ENCODE data around the gene NUBP2.

Gene NUBP2, protein sequence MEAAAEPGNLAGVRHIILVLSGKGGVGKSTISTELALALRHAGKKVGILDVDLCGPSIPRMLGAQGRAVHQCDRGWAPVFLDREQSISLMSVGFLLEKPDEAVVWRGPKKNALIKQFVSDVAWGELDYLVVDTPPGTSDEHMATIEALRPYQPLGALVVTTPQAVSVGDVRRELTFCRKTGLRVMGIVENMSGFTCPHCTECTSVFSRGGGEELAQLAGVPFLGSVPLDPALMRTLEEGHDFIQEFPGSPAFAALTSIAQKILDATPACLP

DNA sequence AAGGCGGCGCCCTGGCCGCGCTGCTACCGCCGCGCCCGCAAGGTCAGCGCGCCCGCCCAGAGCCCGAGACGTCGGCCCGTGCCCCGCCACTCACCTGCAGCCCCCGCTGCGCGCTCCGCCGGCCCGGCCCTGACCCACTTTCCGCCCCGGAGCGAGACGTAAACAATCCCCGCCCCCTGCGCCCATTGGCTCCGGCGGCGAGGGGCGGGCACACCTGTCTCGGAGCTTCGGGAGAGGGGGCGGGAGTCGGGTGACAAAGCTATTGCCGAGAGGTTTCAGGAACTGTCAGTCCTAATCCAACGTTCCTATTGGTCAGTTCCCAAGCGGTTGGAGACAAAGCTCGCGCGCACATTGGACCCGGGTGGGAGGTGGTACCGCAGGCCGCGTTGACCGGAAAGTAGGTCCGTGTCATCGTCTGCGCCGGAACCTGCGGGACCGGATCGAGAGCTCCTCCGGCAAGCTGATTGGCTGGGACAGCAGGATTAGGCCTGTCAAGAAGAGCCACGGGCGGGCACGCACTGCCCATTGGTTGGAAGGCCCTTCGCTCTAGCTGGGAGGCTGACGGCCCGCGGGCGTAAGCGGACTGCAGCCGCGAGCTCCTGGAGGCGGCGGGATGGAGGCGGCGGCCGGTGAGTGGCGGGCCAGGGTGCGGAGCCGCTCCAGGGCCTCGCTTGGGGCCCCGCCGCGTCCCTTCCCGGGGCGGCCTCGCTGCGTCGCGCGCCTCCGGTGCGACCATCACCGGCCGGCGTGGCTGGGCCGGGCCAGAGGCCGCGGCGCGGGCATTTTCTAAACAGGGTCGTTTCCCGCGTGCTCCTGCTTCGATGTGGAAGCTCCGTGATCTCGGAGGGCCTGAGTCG is at the start of gene NUBP2, which contains the start of gene SPSB3:
Gene NUBP2 (plus strand): TSS at position 553 of the 857 bp plus-strand sequence. CDS start 61 bp downstream, at position 614.
Gene SPSB3 (minus strand): TSS at position 164 of the 857 bp plus-strand sequence. CDS start 1,088 bp downstream, outside the sequence.
- DNase-seq (ENCODE audit: low spot score) = peak; percentile 100

- no peak for DNase-seq (ENCODE audit: low spot score)
Observed at GRCh38 chr16:1734123-1734522, 48.6 kb upstream of the NUBP2 start.

GRCh38 chr16:1734816-1735215 is 47.9 kb upstream of the NUBP2 start:
- DNase-seq (ENCODE audit: low spot score) = no peak

DNA sequence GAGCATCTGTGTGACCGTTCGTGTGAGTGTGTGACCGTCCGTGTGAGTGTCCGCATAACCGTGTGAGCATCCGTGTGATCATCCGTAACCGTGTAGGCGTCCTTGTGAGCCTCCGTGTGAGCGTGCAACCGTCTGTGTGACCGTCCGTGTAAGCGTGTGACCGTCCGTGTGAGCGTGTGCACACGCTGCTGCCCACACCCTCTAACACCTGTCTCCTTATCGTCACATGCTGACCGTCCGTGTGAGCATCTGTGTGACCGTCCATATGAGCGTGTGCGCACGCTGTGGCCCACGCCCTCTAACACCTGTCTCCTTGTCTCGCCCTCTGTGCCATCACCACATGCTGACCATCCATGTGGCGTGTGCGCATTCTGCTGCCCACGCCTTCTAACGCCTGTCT is 42.5 kb upstream of the NUBP2 start:
- DNase-seq (ENCODE audit: low spot score) = no peak

GRCh38 chr16:1740781-1741490 is 41.8 kb upstream of the NUBP2 start:
- no peak for DNase-seq (ENCODE audit: low spot score)

DNA sequence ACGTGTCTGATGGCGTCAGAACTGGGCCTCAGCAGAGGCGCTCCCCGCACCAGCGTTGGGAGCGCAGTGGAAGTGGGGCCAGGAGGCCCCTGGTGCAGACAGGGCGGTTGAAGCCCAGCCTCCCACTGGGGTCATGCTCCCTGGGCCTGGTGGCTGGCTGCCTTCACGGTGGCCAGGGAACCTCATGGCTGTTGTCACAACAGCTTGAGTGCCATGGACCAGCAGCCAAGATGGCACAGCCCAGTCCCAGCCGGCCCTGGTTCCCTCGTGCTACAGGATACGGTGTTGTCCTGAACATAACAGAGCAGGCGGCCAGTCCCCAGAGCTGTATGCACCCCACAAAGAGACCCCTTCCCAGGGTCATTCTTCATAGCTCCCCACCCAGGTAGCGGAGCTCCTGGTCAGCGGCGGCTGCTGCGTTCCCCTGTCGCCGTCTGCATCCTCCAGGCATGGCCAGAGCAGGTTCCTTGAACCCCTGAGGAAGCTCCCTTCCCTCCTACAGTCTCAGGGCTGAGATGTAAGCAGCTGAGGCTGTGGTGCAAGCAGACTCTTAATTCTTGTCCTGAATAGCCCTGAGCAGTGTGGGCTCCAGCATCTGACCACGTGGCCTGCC is 41.1 kb upstream of the NUBP2 start:
- DNase-seq (ENCODE audit: low spot score) = no peak

GRCh38 chr16:1743376-1744337 is 39.1 kb upstream of the NUBP2 start:
- DNase-seq (ENCODE audit: low spot score) = no peak

- DNase-seq (ENCODE audit: low spot score) = no peak
Observed at GRCh38 chr16:1744338-1744840, 38.4 kb upstream of the NUBP2 start.

- DNase-seq (ENCODE audit: low spot score) = no peak
Observed at GRCh38 chr16:1745181-1745899, 37.4 kb upstream of the NUBP2 start.

DNA sequence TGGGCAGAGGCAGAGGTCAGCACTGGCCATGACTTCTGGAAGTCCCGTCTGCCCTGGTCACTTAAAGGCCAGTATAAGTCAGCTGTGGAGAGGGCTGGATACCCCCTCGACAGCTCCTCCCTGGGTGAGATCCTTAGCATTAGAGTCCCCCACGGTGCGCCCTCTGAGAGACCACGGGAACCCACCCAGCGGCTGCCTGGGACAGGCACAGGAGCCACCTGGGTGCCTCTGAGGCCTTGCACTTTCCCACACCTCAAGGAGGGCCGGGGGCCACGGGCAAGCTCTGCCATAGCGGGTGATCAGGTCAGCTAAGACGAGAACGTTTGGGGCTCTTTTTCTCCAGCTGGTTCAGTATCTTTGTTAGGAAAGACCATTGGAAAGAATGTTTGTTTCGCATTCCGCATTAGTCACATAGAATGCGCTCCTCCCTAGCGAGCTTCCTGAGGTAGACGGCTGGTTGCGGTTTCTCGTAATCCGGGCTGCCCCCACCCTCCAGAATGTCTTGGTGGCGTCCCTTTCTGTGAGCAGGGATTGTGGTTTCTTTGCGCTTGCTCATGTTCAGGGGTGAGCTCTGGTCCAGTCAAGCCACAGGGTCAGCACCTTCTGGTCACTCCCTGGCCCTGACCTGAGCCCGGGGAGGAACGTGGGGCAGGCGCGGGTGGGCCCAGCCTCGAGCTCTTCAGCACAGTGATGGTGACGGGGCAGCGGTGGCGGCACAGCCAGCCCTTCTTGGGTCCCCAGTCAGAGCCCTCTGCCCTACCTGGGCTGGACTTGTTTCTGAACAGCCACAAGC is 36.7 kb upstream of the NUBP2 start:
- DNase-seq (ENCODE audit: low spot score) = no peak

DNA sequence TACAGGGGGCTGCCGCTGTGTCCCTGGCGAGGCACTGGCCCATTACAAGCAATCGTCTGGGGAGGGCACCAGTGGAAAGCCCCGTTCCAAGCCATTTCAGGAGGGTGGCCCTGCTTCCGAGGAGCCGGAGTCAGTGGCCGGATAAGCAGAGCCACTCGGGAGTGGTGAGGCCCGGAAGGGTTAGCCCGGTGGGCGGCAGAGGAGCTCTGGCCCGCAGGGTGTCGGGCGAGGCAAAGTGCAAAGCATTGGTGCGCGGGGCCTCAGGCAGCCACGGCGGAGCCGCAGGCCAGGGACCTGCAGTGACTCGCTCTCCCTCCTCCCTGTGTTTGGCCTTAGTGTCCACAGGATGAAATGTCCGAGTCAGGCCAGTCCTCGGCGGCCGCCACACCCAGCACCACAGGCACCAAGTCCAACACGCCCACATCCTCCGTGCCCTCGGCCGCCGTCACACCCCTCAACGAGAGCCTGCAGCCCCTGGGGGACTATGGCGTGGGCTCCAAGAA is 36.0 kb upstream of the NUBP2 start:
- DNase-seq (ENCODE audit: low spot score) = no peak

GRCh38 chr16:1747934-1748333 is 34.8 kb upstream of the NUBP2 start:
- no peak for DNase-seq (ENCODE audit: low spot score)

GRCh38 chr16:1749152-1750117 is 33.3 kb upstream of the NUBP2 start:
- DNase-seq (ENCODE audit: low spot score) = no peak

GRCh38 chr16:1751946-1752345 is 30.8 kb upstream of the NUBP2 start:
- DNase-seq (ENCODE audit: low spot score) = no peak

DNA sequence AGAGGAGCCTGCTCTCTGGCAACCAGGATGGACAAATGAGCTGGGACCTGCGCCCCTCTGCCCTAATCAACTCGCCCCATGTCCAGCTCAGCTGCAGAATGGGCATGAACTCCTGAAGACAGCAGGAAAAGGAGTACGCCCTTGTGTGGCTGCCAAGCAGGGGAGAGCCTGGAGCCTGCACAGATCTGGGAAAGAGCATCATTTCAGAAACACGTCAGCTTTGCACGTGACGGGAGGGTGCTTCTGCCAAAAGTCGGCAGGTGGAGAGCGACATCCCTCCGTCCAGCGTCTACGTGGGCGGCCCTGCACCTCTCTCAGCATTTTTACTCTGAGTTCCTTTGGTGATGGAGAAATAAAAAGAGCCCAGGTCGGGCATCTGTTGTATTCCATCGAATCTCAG is 29.9 kb upstream of the NUBP2 start:
- no peak for DNase-seq (ENCODE audit: low spot score)

GRCh38 chr16:1754204-1754603 is 28.6 kb upstream of the NUBP2 start:
- no peak for DNase-seq (ENCODE audit: low spot score)

DNA sequence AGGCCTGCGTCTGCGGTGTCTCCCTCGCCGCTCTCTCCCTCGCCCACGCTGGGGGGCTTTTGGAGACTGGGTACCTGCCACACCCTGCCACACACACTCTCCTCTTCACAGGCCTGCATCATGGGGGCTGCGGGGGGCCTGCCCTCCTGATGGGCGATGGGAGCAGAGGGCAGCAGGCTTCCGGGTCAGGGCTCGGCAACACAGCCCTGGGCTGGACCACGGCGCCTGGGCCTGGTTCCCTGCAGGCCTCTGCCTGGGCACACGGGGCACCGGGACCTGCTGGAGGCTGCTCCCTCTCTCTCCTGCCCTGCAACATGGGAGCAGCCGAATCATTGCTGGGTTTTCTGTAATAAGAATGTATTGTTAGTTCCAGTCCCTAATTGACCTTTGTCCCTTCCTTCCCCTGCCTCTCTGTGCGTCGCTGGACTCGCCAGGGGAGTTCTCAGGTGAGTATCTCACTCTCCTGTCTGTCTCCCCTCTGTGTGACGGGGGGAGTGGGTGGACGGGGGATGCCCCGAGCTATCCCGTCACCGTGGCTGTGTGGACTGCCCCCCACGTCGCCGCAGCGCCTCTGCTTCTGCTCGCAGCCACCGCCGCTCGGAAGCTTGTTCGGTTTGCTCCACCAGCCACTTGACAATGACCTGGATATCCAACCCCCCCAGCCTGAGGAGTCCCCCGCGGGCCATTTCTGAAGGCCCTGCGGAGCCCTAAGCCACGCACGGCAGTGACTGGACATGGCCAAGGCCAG is 24.9 kb upstream of the NUBP2 start:
- DNase-seq (ENCODE audit: low spot score) = no peak
